ENCODE data around the gene ATXN1. TPM values are rescaled to one million over a fixed set of nuclear protein-coding genes. Genes with fewer than 3 reads are reported as not detected.

ATXN1 gene
- total RNA-seq, 1 experiment from 2014 or later: 20.8 TPM

DNA sequence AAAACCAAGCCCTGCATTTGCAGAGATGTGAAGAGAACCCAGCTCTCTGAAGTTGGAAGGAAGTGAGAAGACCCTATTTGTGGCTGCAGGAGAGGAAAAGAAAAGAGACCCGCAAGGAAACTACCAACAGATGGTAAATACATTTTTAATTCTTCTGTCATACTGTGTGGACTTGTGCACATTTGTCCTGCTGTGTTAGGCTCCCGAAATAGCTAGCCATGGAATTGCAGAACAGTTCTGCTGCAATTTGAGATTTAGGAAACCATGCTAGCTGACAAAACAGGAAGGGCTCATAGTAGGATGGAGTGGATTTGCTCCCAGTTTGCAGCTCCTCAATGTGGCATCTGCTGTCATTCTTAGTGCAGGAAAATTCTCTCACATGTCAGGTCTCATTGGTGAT, 12.1 kb upstream of the ATXN1 start:
- no peaks in the 10 kb centered on the region for H3K36me3 ChIP-seq
- no peaks in the 10 kb centered on the region for H3K9me3 ChIP-seq (replicated peaks)
- no peak overlapping the region for H3K27ac ChIP-seq
- H3K4me1 ChIP-seq (replicated peaks): peaks cover 42% of the 10 kb centered on the region
- DNase-seq (ENCODE audit: low read depth in 1 of 2, low spot score in 2 of 2): no peak
- no peak overlapping the region for H3K4me3 ChIP-seq
- H3K27me3 ChIP-seq (replicated peaks): no peaks in the 10 kb centered on the region

DNA sequence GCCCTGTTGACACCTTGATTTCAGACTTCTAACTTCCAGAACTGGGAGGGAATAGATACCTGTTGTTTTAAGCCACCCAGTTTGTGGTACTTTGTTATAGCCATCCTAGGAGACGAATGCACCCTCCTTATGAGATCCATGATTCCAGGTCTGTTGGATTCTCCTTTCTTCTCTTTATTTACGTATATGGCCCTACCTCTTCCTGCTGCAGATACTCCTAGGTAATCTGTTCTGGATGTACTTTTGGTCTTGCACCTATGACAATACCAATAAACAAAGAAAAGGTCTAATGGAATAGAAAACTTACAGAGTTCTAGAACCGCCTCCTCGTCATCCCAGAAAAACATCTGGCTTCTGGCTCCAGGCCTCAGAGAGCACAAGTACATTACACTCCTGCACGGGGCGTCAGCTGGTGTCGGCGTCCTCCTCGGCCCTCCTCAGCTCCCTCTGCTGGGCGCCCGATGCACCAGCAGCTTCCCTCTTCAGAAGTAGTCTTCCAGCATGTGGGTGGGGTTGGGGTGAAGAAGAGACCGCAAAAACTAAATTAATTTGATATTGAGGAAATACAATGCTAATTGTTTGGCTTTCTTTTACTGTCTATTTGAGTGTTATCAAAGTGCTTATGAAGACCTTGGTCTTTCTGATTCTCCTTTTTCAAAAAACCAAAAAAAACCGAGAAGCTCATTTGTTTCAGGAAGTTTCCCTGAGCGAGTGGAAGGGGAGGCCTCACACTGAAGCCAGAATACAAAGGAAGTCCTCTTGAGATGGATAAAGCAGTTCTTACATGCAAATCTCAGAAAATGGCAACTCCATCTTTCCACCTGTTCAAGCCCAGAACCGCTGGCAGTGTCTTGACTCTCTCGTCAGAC, 9.7 kb upstream of the ATXN1 start:
- Histone ChIP-seq H3K36me3 (no peaks in the 10 kb centered on the region), H3K4me1 (replicated peaks) (peaks cover 47% of the 10 kb centered on the region), H3K27me3 (replicated peaks) (no peaks in the 10 kb centered on the region), H3K27ac (peak overlapping the region; percentile 98), H3K4me3 (no peak overlapping the region), H3K9me3 (replicated peaks) (no peaks in the 10 kb centered on the region)
- DNase-seq (ENCODE audit: low read depth in 1 of 2, low spot score in 2 of 2): peak; percentile 77 to 84

- no peaks in the 10 kb centered on the region for H3K9me3 ChIP-seq (replicated peaks)
- H3K4me1 ChIP-seq (replicated peaks): peaks cover 56% of the 10 kb centered on the region
Measured at GRCh38 chr6:16769986-16770376, 8.7 kb upstream of the ATXN1 start.

GRCh38 chr6:16769131-16769985, 8.1 kb upstream of the ATXN1 start:
- peak; percentile 91 to 96 for DNase-seq (ENCODE audit: low read depth in 1 of 2, low spot score in 2 of 2)
- no peaks in the 10 kb centered on the region for H3K36me3 ChIP-seq
- H3K4me1 ChIP-seq (replicated peaks): peaks cover 62% of the 10 kb centered on the region
- no peak overlapping the region for H3K4me3 ChIP-seq
- peak overlapping the region; percentile 98 for H3K27ac ChIP-seq
- H3K27me3 ChIP-seq (replicated peaks): no peaks in the 10 kb centered on the region
- H3K9me3 ChIP-seq (replicated peaks): no peaks in the 10 kb centered on the region

More at GRCh38 chr6:16769986-16770376, 8.7 kb upstream of the ATXN1 start:
- Histone ChIP-seq H3K36me3 (no peaks in the 10 kb centered on the region), H3K4me3 (no peak overlapping the region), H3K27ac (peak overlapping the region; percentile 98), H3K27me3 (replicated peaks) (no peaks in the 10 kb centered on the region)
- peak; percentile 76 to 94 for DNase-seq (ENCODE audit: low read depth in 1 of 2, low spot score in 2 of 2)

- H3K4me3 ChIP-seq: no peak overlapping the region
- peak overlapping the region; percentile 98 for H3K27ac ChIP-seq
- no peaks in the 10 kb centered on the region for H3K36me3 ChIP-seq
- no peaks in the 10 kb centered on the region for H3K27me3 ChIP-seq (replicated peaks)
- no peaks in the 10 kb centered on the region for H3K9me3 ChIP-seq (replicated peaks)
- no peak for DNase-seq (ENCODE audit: low read depth in 1 of 2, low spot score in 2 of 2)
- H3K4me1 ChIP-seq (replicated peaks): peaks cover 71% of the 10 kb centered on the region
Measured at GRCh38 chr6:16768477-16768830, 7.2 kb upstream of the ATXN1 start.

DNA sequence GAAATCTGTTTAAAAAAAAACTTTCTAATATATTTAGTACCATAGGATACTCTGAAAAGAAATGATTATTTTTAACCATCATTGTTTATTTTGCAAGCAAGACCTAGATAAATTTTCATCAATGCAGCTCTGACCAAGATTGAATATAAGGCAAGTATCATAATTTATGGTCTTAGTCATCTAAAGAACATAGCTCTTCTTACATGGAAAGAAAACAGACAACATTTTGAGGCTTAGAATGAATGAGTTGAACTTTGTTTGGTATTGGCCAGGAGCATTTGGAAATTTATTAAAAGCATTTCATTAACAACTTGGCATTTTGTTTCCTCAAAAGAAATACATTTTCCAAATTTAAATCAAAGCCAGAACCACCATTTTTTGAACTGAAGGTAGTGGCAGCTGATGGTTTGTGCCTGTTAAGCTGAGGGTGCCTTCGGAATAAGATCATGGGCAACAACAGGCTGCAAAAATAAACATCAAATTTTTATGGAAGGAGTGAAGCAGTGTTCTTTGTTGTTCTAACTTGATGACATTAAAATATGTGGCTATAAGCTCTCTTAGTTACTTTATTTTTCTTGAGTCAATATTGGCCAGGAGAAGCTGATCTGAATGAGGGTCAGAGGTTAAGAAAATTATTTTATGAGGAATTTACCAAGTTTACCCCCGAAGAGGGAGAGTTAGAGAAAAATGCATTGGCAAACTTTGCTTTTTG, 6.7 kb upstream of the ATXN1 start:
- Histone ChIP-seq H3K9me3 (replicated peaks) (no peaks in the 10 kb centered on the region), H3K36me3 (no peaks in the 10 kb centered on the region), H3K4me3 (no peak overlapping the region), H3K4me1 (replicated peaks) (peaks cover 72% of the 10 kb centered on the region), H3K27ac (peak overlapping the region; percentile 98), H3K27me3 (replicated peaks) (no peaks in the 10 kb centered on the region)
- peak in 1 of 2 experiments; percentile 70 for DNase-seq (ENCODE audit: low read depth in 1 of 2, low spot score in 2 of 2)

GRCh38 chr6:16766836-16767745, 5.8 kb upstream of the ATXN1 start:
- H3K27ac ChIP-seq: peak overlapping the region; percentile 98
- peak; percentile 57 to 61 for DNase-seq (ENCODE audit: low read depth in 1 of 2, low spot score in 2 of 2)
- no peak overlapping the region for H3K4me3 ChIP-seq
- H3K27me3 ChIP-seq (replicated peaks): no peaks in the 10 kb centered on the region
- H3K9me3 ChIP-seq (replicated peaks): no peaks in the 10 kb centered on the region
- peaks cover 72% of the 10 kb centered on the region for H3K4me1 ChIP-seq (replicated peaks)
- H3K36me3 ChIP-seq: no peaks in the 10 kb centered on the region

DNA sequence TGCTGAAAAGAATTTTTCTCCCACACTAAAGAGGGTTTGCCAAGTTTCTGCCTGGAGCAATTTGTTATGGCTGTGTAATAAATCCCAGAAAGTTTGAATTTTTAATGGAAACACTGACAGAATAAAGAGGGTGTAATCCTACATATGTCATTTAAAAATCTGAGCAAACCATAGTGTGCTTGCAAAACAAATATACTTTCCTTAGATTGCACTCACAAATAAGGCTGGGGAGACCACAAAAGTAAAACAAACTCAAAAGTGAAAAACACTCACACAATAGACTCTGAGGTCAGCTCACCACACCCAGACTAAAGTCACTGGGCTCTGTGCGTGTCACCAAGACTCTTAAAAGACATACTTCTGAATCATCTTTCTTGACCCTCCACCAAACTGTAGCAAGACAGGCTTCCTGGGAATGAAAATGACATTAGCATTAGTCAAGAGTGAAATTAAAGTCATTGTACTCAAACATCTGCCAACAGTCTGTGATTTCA, 4.8 kb upstream of the ATXN1 start:
- H3K36me3 ChIP-seq: no peaks in the 10 kb centered on the region
- DNase-seq (ENCODE audit: low read depth in 1 of 2, low spot score in 2 of 2): peak; percentile 93 to 99
- H3K27ac ChIP-seq: peak overlapping the region; percentile 98
- no peaks in the 10 kb centered on the region for H3K9me3 ChIP-seq (replicated peaks)
- H3K27me3 ChIP-seq (replicated peaks): no peaks in the 10 kb centered on the region
- H3K4me3 ChIP-seq: no peak overlapping the region
- peaks cover 69% of the 10 kb centered on the region for H3K4me1 ChIP-seq (replicated peaks)

GRCh38 chr6:16765235-16765634, 4.0 kb upstream of the ATXN1 start:
- no peak for DNase-seq (ENCODE audit: low read depth in 1 of 2, low spot score in 2 of 2)
- Histone ChIP-seq H3K27ac (peak overlapping the region; percentile 76), H3K4me3 (no peak overlapping the region), H3K27me3 (replicated peaks) (no peaks in the 10 kb centered on the region), H3K9me3 (replicated peaks) (no peaks in the 10 kb centered on the region), H3K4me1 (replicated peaks) (peaks cover 60% of the 10 kb centered on the region), H3K36me3 (peaks cover 3% of the 10 kb centered on the region)

DNA sequence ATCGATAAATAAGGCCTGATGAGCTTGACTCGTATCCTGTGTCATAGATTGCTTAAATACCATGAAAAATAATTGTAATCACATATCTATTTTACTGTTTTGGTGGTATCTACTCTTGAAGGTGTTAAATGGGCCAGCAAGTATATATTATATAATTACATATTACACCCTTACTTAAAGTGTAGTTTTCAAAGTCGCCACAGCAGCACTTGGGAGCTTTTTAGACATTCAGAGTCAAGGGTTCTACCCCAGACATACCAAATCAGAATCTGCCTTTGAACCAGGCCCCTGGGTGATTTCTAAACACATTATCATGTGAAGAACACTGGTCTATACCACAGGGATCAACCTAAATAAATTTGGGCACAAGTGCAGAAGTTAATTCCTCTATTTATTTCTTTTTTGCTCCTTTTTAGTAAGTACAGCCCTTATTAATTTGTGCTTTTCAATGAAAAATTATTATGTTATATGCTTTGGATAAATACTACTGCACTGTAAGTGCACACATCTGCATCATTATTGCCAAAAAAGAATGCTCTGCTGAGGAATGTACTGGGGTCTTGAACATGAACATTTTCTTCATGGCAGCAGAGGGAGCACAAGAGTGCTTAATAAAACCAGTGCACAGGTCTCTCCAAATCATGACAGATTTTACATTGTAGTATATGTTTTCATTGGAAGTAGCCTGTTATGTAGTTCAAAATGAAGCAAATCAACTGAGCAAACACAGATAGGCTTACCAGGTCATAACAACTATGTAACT, 3.1 kb upstream of the ATXN1 start:
- H3K27me3 ChIP-seq (replicated peaks): no peaks in the 10 kb centered on the region
- no peaks in the 10 kb centered on the region for H3K9me3 ChIP-seq (replicated peaks)
- peaks cover 53% of the 10 kb centered on the region for H3K4me1 ChIP-seq (replicated peaks)
- no peak overlapping the region for H3K4me3 ChIP-seq
- peak overlapping the region; percentile 76 for H3K27ac ChIP-seq
- H3K36me3 ChIP-seq: peaks cover 9% of the 10 kb centered on the region
- DNase-seq (ENCODE audit: low read depth in 1 of 2, low spot score in 2 of 2): peak in 1 of 2 experiments; percentile 63

DNA sequence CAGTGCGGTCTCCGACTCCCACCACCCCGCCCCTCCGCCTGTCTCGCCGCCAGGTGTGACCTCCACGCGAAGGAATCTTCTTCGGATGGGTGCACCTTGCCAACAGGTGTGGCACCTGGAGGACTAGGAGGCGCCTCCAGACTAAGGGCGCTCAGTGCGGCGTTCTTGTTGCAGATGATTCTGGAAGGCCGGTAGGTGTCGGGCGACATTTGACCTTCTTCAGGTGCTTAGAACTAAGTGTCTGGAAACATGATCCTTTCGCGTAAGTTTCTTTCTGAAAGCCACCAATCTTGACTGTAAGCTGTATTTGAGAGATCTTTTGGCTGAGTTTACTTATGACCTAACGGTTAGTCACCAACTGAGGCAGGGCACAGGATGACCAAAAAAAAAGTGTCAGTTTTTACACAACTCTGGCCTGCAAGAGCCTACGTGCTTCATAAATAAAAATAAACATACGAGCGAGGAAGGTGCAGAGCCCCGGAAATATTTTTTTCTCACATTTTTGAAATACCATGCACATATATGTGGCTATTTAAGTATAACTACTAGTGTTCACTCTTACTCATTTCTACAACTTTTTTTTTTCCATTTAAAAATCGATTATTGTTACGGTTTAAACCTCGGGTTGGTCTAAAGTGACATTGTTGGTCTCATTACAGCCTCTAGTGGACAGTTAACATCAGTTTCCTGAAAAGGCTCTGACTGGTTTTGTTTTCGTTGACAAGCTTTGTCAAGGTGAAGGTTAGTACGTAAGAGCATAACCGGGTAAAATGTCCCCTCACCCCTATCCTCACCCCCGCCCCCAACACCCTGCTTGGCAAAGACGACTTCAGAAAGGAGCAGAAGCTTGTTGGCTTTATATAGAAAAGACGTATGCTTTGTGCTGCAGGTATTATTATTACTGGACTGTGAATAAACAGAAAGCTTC, 1.6 kb upstream of the ATXN1 start:
- Histone ChIP-seq H3K36me3 (peaks cover 9% of the 10 kb centered on the region), H3K27me3 (replicated peaks) (no peaks in the 10 kb centered on the region), H3K27ac (peak overlapping the region; percentile 77), H3K4me1 (replicated peaks) (peaks cover 52% of the 10 kb centered on the region), H3K9me3 (replicated peaks) (no peaks in the 10 kb centered on the region), H3K4me3 (peak overlapping the region; percentile 86)
- DNase-seq (ENCODE audit: low read depth in 1 of 2, low spot score in 2 of 2): peak; percentile 56 to 92

Measured in SJSA1 (cell line).